GM18507 (cell line): Measurements from ENCODE around the gene ADRA2B.

ENCODE experiments used
- DNase-seq: peaks from one replicate; pipeline ENCODE4 v3.0.0; 2011; ENCODE audit warnings: low read depth; ENCODE audit not compliant: insufficient read length; ENCODE audit errors: extremely low spot score
- FAIRE-seq: peaks from 2 replicates; lab custom pipeline; 2011; peaks lifted over from hg19 to GRCh38; lab: Jason Lieb, UNC

The ADRA2B gene

GRCh38 chr2:96120991-96121390 is 4.6 kb upstream of the ADRA2B start:
- FAIRE-seq (no peak), DNase-seq (no peak)

GRCh38 chr2:96120091-96120720 is 3.8 kb upstream of the ADRA2B start:
- no peak for FAIRE-seq
- DNase-seq, result no peak

- DNase-seq, result no peak
Observed at GRCh38 chr2:96119389-96119751, 3.0 kb upstream of the ADRA2B start.

GRCh38 chr2:96118698-96119388 is 2.5 kb upstream of the ADRA2B start:
- DNase-seq (no peak), FAIRE-seq (no peak)

More at GRCh38 chr2:96119389-96119751, 3.0 kb upstream of the ADRA2B start:
- no peak for FAIRE-seq

GRCh38 chr2:96117701-96118588 is 1.6 kb upstream of the ADRA2B start:
- no peak for FAIRE-seq
- no peak for DNase-seq

GRCh38 chr2:96116879-96117533 is 635 bp upstream of the ADRA2B start:
- DNase-seq (peak; percentile 83), FAIRE-seq (peak; percentile 70)

- FAIRE-seq, result no peak
- DNase-seq, result no peak
Observed at GRCh38 chr2:96115631-96116423, 544 bp downstream of the ADRA2B start.

- DNase-seq (no peak), FAIRE-seq (no peak)
Observed at GRCh38 chr2:96114903-96115581, 1.3 kb downstream of the ADRA2B start.

GRCh38 chr2:96114546-96114902 is 1.8 kb downstream of the ADRA2B start:
- FAIRE-seq (no peak), DNase-seq (no peak)

GRCh38 chr2:96113951-96114350 is 2.4 kb downstream of the ADRA2B start:
- no peak for FAIRE-seq
- no peak for DNase-seq

- FAIRE-seq, result no peak
- no peak for DNase-seq
Observed at GRCh38 chr2:96113367-96113677, 3.0 kb downstream of the ADRA2B start.

- no peak for FAIRE-seq
Observed at GRCh38 chr2:96112501-96113366, 3.6 kb downstream of the ADRA2B start.

GRCh38 chr2:96111823-96112500 is 4.4 kb downstream of the ADRA2B start:
- DNase-seq, result no peak
- FAIRE-seq, result peak; percentile 47

More at GRCh38 chr2:96112501-96113366, 3.6 kb downstream of the ADRA2B start:
- DNase-seq, result no peak

GRCh38 chr2:96111257-96111640 is 5.1 kb downstream of the ADRA2B start:
- DNase-seq, result no peak
- FAIRE-seq, result no peak

GRCh38 chr2:96110621-96111256 is 5.6 kb downstream of the ADRA2B start:
- FAIRE-seq, result no peak
- no peak for DNase-seq

- FAIRE-seq, result no peak
- no peak for DNase-seq
Observed at GRCh38 chr2:96109931-96110511, 6.3 kb downstream of the ADRA2B start.

GRCh38 chr2:96109361-96109680 is 7.0 kb downstream of the ADRA2B start:
- FAIRE-seq (no peak), DNase-seq (no peak)
